ENCODE results near the gene IMMP1L.

DNA sequence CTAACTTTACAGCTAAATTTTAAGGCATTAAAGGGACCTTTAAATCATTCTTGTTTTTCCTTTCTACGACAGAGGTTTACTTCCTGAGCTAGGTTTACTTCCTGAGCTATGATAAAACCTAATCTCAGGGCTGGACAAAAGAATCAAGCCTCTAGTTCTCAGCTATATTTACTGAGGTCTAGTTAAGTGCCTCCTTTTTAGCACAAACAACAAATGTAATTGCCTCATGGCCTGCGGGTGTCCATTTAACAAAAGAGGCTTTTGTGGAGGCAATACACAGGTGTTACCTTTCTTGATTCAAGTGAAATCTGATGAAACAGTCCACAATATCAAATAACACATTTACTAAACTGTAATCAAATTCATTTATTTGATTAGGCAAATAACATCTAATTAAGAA lies 67.3 kb downstream of the IMMP1L start:
- TF ChIP-seq SIN3A (IDR thresholded peaks at IDR 0.05; ENCODE audit: borderline replicate concordance, insufficient read depth, low read depth, low read length) (no peak), POLR2AphosphoS5 (IDR thresholded peaks at IDR 0.05; ENCODE audit: low read depth, low read length) (no peak), TCF7L2 (IDR thresholded peaks at IDR 0.05; ENCODE audit: low read depth, low read length) (no peak)
- TF ChIP-seq, protein P1, sequence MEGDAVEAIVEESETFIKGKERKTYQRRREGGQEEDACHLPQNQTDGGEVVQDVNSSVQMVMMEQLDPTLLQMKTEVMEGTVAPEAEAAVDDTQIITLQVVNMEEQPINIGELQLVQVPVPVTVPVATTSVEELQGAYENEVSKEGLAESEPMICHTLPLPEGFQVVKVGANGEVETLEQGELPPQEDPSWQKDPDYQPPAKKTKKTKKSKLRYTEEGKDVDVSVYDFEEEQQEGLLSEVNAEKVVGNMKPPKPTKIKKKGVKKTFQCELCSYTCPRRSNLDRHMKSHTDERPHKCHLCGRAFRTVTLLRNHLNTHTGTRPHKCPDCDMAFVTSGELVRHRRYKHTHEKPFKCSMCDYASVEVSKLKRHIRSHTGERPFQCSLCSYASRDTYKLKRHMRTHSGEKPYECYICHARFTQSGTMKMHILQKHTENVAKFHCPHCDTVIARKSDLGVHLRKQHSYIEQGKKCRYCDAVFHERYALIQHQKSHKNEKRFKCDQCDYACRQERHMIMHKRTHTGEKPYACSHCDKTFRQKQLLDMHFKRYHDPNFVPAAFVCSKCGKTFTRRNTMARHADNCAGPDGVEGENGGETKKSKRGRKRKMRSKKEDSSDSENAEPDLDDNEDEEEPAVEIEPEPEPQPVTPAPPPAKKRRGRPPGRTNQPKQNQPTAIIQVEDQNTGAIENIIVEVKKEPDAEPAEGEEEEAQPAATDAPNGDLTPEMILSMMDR (IDR thresholded peaks at IDR 0.05) = no peak
- TF ChIP-seq, protein P2, sequence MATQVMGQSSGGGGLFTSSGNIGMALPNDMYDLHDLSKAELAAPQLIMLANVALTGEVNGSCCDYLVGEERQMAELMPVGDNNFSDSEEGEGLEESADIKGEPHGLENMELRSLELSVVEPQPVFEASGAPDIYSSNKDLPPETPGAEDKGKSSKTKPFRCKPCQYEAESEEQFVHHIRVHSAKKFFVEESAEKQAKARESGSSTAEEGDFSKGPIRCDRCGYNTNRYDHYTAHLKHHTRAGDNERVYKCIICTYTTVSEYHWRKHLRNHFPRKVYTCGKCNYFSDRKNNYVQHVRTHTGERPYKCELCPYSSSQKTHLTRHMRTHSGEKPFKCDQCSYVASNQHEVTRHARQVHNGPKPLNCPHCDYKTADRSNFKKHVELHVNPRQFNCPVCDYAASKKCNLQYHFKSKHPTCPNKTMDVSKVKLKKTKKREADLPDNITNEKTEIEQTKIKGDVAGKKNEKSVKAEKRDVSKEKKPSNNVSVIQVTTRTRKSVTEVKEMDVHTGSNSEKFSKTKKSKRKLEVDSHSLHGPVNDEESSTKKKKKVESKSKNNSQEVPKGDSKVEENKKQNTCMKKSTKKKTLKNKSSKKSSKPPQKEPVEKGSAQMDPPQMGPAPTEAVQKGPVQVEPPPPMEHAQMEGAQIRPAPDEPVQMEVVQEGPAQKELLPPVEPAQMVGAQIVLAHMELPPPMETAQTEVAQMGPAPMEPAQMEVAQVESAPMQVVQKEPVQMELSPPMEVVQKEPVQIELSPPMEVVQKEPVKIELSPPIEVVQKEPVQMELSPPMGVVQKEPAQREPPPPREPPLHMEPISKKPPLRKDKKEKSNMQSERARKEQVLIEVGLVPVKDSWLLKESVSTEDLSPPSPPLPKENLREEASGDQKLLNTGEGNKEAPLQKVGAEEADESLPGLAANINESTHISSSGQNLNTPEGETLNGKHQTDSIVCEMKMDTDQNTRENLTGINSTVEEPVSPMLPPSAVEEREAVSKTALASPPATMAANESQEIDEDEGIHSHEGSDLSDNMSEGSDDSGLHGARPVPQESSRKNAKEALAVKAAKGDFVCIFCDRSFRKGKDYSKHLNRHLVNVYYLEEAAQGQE (IDR thresholded peaks at IDR 0.05; ENCODE audit: insufficient read depth in 1 of 2, low read depth in 2 of 2, low read length in 1 of 2) = no peak

All from Panc1 (cell line).